ENCODE results near the gene ASPSCR1.

GRCh38 chr17:82062984-82063368 is 85.5 kb downstream of the ASPSCR1 start:
- TF ChIP-seq POLR2AphosphoS5 (IDR thresholded peaks at IDR 0.05) (no peak), POLR2A (IDR thresholded peaks at IDR 0.05) (no peak)
- TF ChIP-seq, protein P1, sequence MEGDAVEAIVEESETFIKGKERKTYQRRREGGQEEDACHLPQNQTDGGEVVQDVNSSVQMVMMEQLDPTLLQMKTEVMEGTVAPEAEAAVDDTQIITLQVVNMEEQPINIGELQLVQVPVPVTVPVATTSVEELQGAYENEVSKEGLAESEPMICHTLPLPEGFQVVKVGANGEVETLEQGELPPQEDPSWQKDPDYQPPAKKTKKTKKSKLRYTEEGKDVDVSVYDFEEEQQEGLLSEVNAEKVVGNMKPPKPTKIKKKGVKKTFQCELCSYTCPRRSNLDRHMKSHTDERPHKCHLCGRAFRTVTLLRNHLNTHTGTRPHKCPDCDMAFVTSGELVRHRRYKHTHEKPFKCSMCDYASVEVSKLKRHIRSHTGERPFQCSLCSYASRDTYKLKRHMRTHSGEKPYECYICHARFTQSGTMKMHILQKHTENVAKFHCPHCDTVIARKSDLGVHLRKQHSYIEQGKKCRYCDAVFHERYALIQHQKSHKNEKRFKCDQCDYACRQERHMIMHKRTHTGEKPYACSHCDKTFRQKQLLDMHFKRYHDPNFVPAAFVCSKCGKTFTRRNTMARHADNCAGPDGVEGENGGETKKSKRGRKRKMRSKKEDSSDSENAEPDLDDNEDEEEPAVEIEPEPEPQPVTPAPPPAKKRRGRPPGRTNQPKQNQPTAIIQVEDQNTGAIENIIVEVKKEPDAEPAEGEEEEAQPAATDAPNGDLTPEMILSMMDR (IDR thresholded peaks at IDR 0.05), result no peak
